Neural progenitor cell (in vitro differentiated cells): ENCODE data around the gene ALDH1A3.

ENCODE experiments used
- CTCF ChIP-seq: fragments of 200-600 bp; sonication (generic); IDR thresholded peaks from 2 replicates; pipeline ENCODE4 v1.5.1; 2017; ENCODE audit warnings: antibody characterized with exemption, mild to moderate bottlenecking
- EZH2phosphoT487 ChIP-seq: fragments of 200-600 bp; sonication (generic); IDR thresholded peaks from 2 replicates; pipeline ENCODE4 v1.6.1; 2017; ENCODE audit warnings: antibody characterized with exemption

- TF ChIP-seq CTCF, result no peak
- TF ChIP-seq EZH2phosphoT487, result no peak
Measured at GRCh38 chr15:100940767-100941379, 61.2 kb downstream of the ALDH1A3 start.
